Activated CD8-positive, alpha-beta memory T cell treated with anti-CD3 and anti-CD28 coated beads for 4 hours (primary cell): Measurements from ENCODE around the gene ENAM.
"Not testable (repeated sequence)": the region's sequence is repeated elsewhere in the genome, so short reads cannot be mapped to it uniquely, and the experiment has no call there.

Experiments used
- DNase-seq, 2 donors: peaks; one replicate each; pipeline ENCODE4 v3.0.0-alpha.2; 2020; ENCODE audit warnings: low read depth in 2 of 2

Gene ENAM

DNA sequence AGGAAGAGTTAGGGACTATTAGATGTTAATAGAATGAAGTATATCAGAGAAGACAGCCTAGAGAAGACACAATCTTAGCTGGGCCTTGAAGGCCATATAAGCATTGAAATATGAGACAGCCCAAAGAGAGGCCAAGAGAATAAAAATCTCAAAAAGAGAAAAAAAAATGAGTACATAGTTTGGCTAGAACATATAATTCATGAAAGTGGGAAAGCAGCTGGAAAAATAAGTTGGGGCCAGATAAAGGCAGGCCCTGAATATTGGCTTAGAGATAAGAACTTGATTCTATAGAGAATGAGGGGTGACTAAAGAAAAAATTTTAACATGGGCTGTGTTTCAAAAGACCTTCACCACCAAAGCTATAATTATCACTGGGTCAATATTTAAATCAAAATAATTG is 52.4 kb downstream of the ENAM start:
- no peak for DNase-seq

- no peak for DNase-seq
These were observed 53.2 kb downstream of the ENAM start for GRCh38 chr4:70681704-70682103.

GRCh38 chr4:70682142-70682541 is 53.6 kb downstream of the ENAM start:
- not testable (repeated sequence) for DNase-seq

DNA sequence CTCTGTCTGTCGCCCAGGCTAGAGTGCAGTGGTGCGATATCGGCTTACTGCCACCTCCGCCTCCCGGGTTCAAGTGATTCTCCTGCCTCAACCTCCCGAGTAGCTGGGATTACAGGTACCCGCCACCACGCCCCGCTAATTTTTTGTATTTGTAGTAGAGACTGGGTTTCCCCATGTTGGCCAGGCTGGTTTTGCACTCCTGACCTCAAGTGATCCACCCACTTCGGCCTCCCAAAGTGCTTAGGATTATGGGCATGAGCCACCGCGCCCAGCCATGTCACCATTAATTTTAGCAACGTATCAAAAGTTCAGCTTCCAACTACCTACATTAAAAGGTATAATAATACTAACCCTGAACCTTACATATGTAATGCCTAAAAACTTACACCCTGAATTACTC is 58.8 kb downstream of the ENAM start:
- DNase-seq = no peak

DNA sequence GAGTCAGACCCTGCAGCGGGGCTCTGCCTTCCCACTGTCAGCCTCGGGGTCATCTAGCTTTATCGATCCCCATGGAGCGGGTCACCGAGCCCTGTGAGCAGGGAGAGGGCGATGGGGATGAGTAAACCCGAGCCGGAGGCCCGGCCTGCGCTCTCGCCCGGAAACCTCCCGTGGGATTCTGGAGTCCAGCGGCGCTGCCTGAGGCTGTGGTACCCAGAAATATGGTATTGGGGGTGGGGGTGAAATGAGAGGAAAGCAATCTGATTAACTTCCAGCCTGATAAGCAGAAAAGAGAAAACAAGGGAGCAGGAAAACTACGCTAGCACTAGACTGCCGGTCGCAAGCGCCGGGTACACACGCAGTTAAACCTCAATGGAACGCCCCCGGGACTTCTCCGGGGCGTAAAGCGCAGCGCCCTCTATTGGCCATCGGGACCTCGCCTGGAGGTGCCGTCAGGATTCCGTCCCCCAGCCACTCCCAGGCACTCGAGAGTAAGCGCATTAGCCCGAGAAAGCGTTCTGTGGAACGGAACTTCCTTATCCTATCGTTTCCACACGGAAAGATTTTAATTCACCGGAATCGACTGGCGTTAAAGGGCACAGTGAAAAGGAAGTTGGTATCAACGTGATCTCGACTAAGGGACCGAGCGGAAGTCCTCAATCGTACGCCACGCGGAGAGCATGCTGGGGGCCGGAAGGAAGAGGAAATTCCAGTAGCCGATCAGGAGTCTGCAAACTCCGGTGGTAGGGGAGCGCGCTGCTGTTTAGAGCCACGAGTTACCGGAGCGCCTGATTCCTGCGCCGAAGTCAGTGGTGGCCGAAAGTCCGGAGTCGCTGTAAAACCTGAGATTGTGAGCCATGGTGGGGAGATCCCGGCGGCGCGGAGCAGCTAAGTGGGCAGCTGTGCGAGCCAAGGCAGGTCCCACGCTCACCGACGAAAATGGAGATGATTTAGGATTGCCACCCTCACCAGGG is 59.6 kb downstream of the ENAM start, which contains the start of gene UTP3:
Gene UTP3, plus strand, starts transcription at position 712 of the 974 bp plus-strand sequence. Its CDS starts 146 bp downstream, at position 858.
- peak; percentile 85 to 87 for DNase-seq

DNA sequence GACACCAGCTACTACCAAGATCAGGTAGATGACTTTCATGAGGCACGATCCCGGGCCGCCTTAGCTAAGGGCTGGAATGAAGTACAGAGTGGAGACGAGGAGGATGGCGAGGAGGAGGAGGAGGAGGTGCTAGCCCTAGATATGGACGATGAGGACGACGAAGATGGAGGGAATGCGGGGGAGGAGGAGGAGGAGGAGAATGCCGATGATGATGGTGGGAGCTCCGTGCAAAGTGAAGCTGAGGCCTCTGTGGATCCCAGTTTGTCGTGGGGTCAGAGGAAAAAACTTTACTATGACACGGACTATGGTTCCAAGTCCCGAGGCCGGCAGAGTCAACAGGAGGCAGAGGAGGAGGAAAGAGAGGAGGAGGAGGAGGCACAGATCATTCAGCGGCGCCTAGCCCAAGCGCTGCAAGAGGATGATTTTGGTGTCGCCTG is 60.3 kb downstream of the ENAM start:
- no peak for DNase-seq

- no peak for DNase-seq
These were observed 63.1 kb downstream of the ENAM start for GRCh38 chr4:70691661-70692060.

DNA sequence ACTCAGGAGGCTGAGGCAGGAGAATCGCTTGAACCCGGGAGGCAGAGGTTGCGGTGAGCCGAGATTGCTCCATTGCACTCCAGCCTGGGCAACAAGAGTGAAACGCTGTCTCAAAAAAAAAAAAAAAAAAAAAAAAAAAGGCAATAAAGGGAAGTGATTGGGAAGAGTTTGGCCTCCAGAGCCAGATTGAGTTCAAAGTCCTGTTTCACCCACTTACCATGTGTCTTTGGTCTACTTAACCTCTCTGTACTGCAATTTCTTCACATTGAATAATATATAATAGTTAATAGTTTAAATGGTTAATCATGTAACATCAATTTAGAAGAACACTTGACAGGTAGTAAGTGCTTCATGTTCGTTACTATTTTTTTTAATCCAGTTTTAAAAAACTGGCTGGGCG is 66.1 kb downstream of the ENAM start:
- DNase-seq = not testable (repeated sequence)
